MCF 10A (cell line): ENCODE measurements around the gene ZNHIT2. TPM values are rescaled to one million over a fixed set of nuclear protein-coding genes. Genes with fewer than 3 reads are reported as not detected.

Source experiments
- BruUV-seq: library from RNA; stranded (reverse); fragments of 400-500 nt; replicated peaks from 2 replicates; lab custom pipeline; 2021; lab: Mats Ljungman, UMichigan
- CTCF ChIA-PET: fragments of 300-600 bp; sonication (Branson Sonifier 250); formaldehyde crosslinking; extraction: SDS; loops from one replicate; lab custom pipeline; 2021; ENCODE audit warnings: antibody characterized with exemption, inconsistent platforms; lab: Yijun Ruan, JAX
- POLR2A ChIA-PET: fragments of 300-600, 350-650 bp; sonication (Branson Sonifier 250); formaldehyde crosslinking; extraction: SDS; loops from one replicate; lab custom pipeline; 2020; ENCODE audit warnings: antibody characterized with exemption, inconsistent platforms; lab: Yijun Ruan, JAX
- DNase-seq: peaks from one replicate; pipeline ENCODE4 v3.0.0-alpha.2; 2018; ENCODE audit not compliant: unreplicated experiment
- H3K27ac Mint-ChIP-seq: one replicate; pipeline ENCODE4 v1.8.0; 2022; ENCODE audit warnings: mild to moderate bottlenecking, low read depth, mixed read lengths; ENCODE audit not compliant: unreplicated experiment
- H3K27me3 Mint-ChIP-seq: one replicate; pipeline ENCODE4 v1.8.0; 2022; ENCODE audit warnings: mixed read lengths; ENCODE audit not compliant: insufficient read depth, unreplicated experiment
- H3K36me3 Mint-ChIP-seq: one replicate; pipeline ENCODE4 v1.8.0; 2022; ENCODE audit warnings: mild to moderate bottlenecking, moderate library complexity, mixed read lengths; ENCODE audit not compliant: insufficient read depth, unreplicated experiment
- H3K4me1 Mint-ChIP-seq: one replicate; pipeline ENCODE4 v1.8.0; 2022; ENCODE audit warnings: mixed read lengths; ENCODE audit not compliant: insufficient read depth, unreplicated experiment
- H3K4me3 Mint-ChIP-seq: one replicate; pipeline ENCODE4 v1.8.0; 2022; ENCODE audit warnings: mild to moderate bottlenecking, moderate library complexity, mixed read lengths; ENCODE audit not compliant: unreplicated experiment
- H3K9me3 Mint-ChIP-seq: one replicate; pipeline ENCODE4 v1.8.0; 2022; ENCODE audit warnings: mixed read lengths; ENCODE audit not compliant: unreplicated experiment
- intact Hi-C: fragments of 100-400 bp; cut with micrococcal nuclease; formaldehyde crosslinking; loops from 2 replicates; pipeline ENCODE4 v1.14.1; 2022
- total RNA-seq: library from RNA; stranded (reverse); gene quantifications from 2 replicates; pipeline ENCODE4 v1.2.3, GENCODE V29; 2022
- TF ChIP-seq, protein P1 (sequence below): fragments of 200-600 bp; IDR thresholded peaks from one replicate; pipeline ENCODE4 v1.8.0; 2022; ENCODE audit warnings: antibody characterized with exemption, mild to moderate bottlenecking; ENCODE audit not compliant: unreplicated experiment

ZNHIT2 gene
- total RNA-seq, 1 experiment from 2014 or later = 23.6 TPM

DNA sequence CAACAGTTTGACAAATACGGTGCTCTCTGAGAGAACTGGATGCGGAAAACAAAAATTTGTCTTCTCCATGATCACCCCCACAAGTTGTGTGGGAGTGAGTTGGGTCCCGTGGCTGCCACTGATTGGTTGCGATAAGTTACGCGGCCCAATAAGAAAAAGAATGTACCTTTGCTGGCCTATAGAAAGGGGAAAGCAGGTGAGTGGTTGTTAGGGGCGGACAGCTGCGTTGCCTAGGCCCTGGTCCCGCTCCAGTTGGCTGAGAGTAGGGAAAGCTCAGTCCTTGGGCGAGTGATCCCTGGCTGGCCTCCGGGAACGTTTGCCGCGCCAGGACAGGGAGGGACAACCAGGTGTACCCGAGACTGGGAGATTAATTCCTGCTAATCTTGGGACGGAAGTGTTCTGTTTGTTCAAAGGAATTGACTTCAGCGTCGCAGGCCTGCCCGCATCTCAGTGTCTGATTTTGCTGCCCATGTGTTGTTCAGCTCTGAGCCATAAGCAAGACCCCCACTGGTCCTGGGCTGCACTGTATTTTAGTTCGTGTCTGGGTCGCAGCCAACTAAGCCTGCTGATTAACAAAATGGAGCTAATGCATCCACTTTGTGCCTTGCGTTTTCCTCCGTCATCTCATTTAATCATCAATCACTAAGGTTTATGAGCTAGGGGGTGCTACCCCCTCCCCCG lies 17.6 kb upstream of the ZNHIT2 start:
- Mint-ChIP-seq H3K9me3 (no peaks in the 10 kb centered on the region), H3K27me3 (no peaks in the 10 kb centered on the region), H3K27ac (peak overlapping the region; percentile 100), H3K4me1 (peaks cover 28% of the 10 kb centered on the region), H3K36me3 (peaks cover 27% of the 10 kb centered on the region), H3K4me3 (peak overlapping the region; percentile 99)
- ChIA-PET CTCF (interaction anchor here (0.8 to 1.8 kb wide), 4 partner anchors 9 to 48 kb away, joined by 4 to 9 read pairs (median 4); no protein-coding TSS in a partner anchor), POLR2A (interaction anchor here (0.5 to 8.2 kb wide), 35 partner anchors 9 to 906 kb away, joined by 3 to 157 read pairs (median 4); partner anchors contain the start of genes ATG2A, BANF1, CAPN1 and CDC42BPG)
- TF ChIP-seq, protein P1, sequence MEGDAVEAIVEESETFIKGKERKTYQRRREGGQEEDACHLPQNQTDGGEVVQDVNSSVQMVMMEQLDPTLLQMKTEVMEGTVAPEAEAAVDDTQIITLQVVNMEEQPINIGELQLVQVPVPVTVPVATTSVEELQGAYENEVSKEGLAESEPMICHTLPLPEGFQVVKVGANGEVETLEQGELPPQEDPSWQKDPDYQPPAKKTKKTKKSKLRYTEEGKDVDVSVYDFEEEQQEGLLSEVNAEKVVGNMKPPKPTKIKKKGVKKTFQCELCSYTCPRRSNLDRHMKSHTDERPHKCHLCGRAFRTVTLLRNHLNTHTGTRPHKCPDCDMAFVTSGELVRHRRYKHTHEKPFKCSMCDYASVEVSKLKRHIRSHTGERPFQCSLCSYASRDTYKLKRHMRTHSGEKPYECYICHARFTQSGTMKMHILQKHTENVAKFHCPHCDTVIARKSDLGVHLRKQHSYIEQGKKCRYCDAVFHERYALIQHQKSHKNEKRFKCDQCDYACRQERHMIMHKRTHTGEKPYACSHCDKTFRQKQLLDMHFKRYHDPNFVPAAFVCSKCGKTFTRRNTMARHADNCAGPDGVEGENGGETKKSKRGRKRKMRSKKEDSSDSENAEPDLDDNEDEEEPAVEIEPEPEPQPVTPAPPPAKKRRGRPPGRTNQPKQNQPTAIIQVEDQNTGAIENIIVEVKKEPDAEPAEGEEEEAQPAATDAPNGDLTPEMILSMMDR = no peak
- BruUV-seq = TSS peak; percentile 73
- intact Hi-C loops = loop anchor here (2.0 kb wide), 1 partner anchor 46 kb away; the partner anchor contains the start of gene CAPN1
- DNase-seq = peak; percentile 98

DNA sequence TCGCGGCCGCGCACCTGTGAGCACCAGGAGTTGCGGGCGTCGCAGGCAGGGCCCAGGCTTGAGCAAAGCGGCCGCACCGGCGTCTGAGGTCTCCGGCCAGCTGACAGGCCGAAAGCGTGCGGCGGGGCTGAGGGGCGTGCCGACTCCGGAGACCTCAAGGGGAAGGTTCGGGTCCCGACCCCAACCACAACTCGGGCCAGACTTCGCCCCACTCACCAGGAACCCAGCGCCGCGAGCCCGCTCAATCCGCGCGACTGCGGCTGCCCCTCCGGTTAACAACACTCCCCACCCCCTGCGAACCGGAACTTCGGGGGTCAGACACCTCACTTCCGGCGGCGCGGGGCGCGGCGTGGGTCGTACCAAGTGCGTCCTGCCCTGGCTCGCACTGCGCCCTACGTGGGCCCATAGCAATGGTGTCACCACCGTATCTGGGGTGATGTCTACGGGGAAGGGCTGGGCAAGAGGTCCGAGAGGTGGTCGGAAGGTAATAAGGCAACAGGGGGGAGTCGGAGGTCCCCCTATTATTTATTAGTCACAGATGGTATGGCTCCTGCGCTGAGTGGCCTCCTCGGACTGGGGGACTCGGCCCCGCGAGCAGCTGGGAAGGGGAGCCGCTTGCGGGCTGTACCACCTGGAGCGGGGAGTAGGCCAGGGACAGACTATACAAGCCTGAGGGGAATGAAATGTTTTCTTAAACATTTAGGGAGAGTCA lies 16.9 kb upstream of the ZNHIT2 start, which contains the start of gene SYVN1:
SYVN1 (minus strand) TSS at position 280 of the 712 bp plus-strand sequence. CDS start 918 bp downstream, outside the sequence.
- CTCF ChIA-PET = interaction anchor here (0.8 to 1.8 kb wide), 3 partner anchors 10 to 47 kb away, joined by 4 to 9 read pairs (median 4); partner anchors contain the start of gene CAPN1
- intact Hi-C loops = loop anchor here (2.0 kb wide), 1 partner anchor 46 kb away; the partner anchor contains the start of gene CAPN1

DNA sequence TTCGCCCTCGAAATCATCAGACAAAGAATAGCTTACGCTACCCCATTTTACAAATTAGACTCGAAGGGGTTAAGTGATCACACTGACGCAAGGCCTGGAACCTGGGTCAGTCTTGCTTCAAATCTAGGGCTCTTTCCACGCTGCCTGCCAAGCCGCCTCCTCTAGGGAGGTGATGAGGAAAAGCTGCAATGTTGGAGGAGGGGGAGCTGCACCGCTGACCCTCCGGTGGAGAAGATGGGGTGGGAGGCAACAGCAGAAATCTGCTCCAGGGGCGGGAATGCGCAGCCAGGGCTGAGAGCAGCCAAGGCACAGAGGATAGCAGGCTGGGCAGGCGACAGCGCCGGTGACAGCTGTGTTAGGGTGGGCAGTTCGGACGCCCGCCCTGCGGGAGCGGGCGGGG lies 16.2 kb upstream of the ZNHIT2 start:
- DNase-seq = no peak
- intact Hi-C loops = loop anchor here (2.0 kb wide), 1 partner anchor 47 kb away; the partner anchor contains the start of gene CAPN1
- BruUV-seq = no TSS peak
- H3K9me3 Mint-ChIP-seq = no peaks in the 10 kb centered on the region
- H3K36me3 Mint-ChIP-seq = peaks cover 38% of the 10 kb centered on the region
- TF ChIP-seq, protein P1 = no peak
- no peaks in the 10 kb centered on the region for H3K27me3 Mint-ChIP-seq
- peak overlapping the region; percentile 100 for H3K27ac Mint-ChIP-seq
- CTCF ChIA-PET = interaction anchor here (0.8 to 1.2 kb wide), 2 partner anchors 46 to 48 kb away, joined by 4 read pairs; partner anchors contain the start of gene CAPN1
- peak overlapping the region; percentile 99 for H3K4me3 Mint-ChIP-seq
- POLR2A ChIA-PET = interaction anchor here (0.7 to 8.2 kb wide), 19 partner anchors 11 to 816 kb away, joined by 3 to 157 read pairs (median 7); partner anchors contain the start of genes ARL2, ATG2A, CAPN1 and CDC42BPG
- H3K4me1 Mint-ChIP-seq = peaks cover 28% of the 10 kb centered on the region

More for the DNA sequence above, 16.9 kb upstream of the ZNHIT2 start, which contains the start of gene SYVN1:
- POLR2A ChIA-PET = interaction anchor here (0.6 to 8.2 kb wide), 39 partner anchors 10 to 817 kb away, joined by 3 to 157 read pairs (median 4); partner anchors contain the start of genes ARL2, ATG2A, CAPN1 and CDC42BPG
- peak within 1 kb of the TSS; percentile 99 for H3K4me3 Mint-ChIP-seq
- H3K27me3 Mint-ChIP-seq = no peaks in the 10 kb centered on the region
- TF ChIP-seq, protein P1 = no peak
- H3K9me3 Mint-ChIP-seq = no peaks in the 10 kb centered on the region
- H3K27ac Mint-ChIP-seq = peak within 1 kb of the TSS; percentile 100
- peaks cover 33% of the 10 kb centered on the region for H3K36me3 Mint-ChIP-seq
- DNase-seq = peak; percentile 90
- peaks cover 28% of the 10 kb centered on the region for H3K4me1 Mint-ChIP-seq
- no TSS peak for BruUV-seq
